BLaER1 treated with 17β-estradiol and CSF1 and Interleukin-3, amounts not matched to agents 10 nM and 100 nM (cell line): ENCODE measurements around the gene GPRIN2.

Experiments
- H3K27ac ChIP-seq, 11 experiments: shearing (Covaris generic); formaldehyde crosslinking; 2 replicates each; pipeline ENCODE4 v1.8.1; 2022
- H3K27me3 ChIP-seq, 11 experiments: shearing (Covaris generic); formaldehyde crosslinking; 2 replicates each; pipeline ENCODE4 v1.8.1; 2022
- H3K36me3 ChIP-seq, 11 experiments: shearing (Covaris generic); formaldehyde crosslinking; 2 replicates each; pipeline ENCODE4 v1.8.1; 2022
- H3K4me1 ChIP-seq, 10 experiments: shearing (Covaris generic); formaldehyde crosslinking; 2 replicates each; pipeline ENCODE4 v1.8.1; 2022
- H3K4me2 ChIP-seq, 11 experiments: shearing (Covaris generic); formaldehyde crosslinking; 2 replicates each; pipeline ENCODE4 v1.8.1; 2022
- H3K4me3 ChIP-seq, 10 experiments: shearing (Covaris generic); formaldehyde crosslinking; 2 replicates each; pipeline ENCODE4 v1.8.1; 2022
- H3K9ac ChIP-seq, 11 experiments: shearing (Covaris generic); formaldehyde crosslinking; 2 replicates each; pipeline ENCODE4 v1.8.1; 2022
- H3K9me3 ChIP-seq, 11 experiments: shearing (Covaris generic); formaldehyde crosslinking; replicated peaks in 1 of 11; 2 replicates each; pipeline ENCODE4 v1.8.1; 2022
- H4K20me1 ChIP-seq, 11 experiments: shearing (Covaris generic); formaldehyde crosslinking; 2 replicates each; pipeline ENCODE4 v1.8.1; 2022
- Cebpa-rat ChIP-seq, 11 experiments: shearing (Covaris generic); IDR thresholded peaks; 2 replicates each; pipeline ENCODE4 v1.8.1; 2022

Gene GPRIN2

DNA sequence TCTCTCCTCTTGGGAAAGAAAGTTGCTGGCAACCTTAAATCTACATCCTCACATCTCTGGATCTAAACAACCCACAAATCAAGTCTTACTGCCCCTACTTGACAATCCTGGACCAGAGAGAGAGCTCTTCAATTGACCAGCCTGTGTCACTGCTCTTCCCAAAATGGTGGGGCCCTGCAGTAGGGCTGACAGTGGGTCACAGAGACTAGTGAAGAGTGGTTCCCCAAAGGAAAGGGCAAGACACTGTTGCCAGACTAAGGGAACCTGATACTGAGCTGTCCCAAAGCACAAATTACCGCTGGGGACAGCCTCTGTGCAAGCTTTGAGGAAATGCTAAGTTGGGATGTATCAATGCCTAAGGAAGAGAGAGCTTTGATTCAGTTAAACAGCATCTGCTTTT is 4.5 kb upstream of the GPRIN2 start:
- Histone ChIP-seq H3K9ac (no peak overlapping the region), H4K20me1 (no peaks in the 10 kb centered on the region), H3K27ac (no peak overlapping the region), H3K27me3 (peaks cover 12 to 21% (median 16%) of the 10 kb centered on the region in 11 experiments), H3K4me1 (peaks cover 0 to 1% (median 0%) of the 10 kb centered on the region in 10 experiments; a peak in 3 of 20 replicates), H3K36me3 (no peaks in the 10 kb centered on the region), H3K4me2 (no peak overlapping the region), H3K9me3 (peaks cover 0 to 17% (median 8%) of the 10 kb centered on the region in 11 experiments; a peak in 10 of 22 replicates), H3K4me3 (no peak overlapping the region)
- TF ChIP-seq Cebpa-rat (IDR thresholded peaks at IDR 0.05), result no peak

DNA sequence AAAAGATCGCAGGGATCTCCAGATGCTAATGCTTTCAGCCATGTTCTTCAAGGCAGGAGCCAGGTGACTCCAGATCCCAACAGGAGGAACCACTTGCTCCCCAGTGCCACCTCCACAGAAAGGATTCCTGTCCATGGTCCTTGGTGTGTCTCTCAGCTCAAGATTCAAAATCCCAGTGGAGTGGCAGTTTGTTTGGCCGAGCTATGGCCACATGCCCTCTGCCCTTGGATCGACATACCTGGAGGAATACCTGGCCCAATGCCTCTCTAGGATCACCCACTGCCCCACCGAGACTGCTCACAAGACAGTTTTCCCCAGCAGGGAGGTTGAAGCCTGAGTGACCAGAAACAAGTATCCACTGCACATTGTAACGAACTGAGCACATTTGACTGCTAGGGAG is 3.9 kb upstream of the GPRIN2 start:
- TF ChIP-seq Cebpa-rat (IDR thresholded peaks at IDR 0.05), result no peak
- H3K9me3 ChIP-seq, result peaks cover 0 to 17% (median 8%) of the 10 kb centered on the region in 11 experiments; a peak in 10 of 22 replicates
- peaks cover 0 to 7% (median 5%) of the 10 kb centered on the region in 10 experiments; a peak in 15 of 20 replicates for H3K4me1 ChIP-seq
- H3K9ac ChIP-seq, result no peak overlapping the region
- no peaks in the 10 kb centered on the region for H4K20me1 ChIP-seq
- H3K4me3 ChIP-seq, result no peak overlapping the region
- H3K27ac ChIP-seq, result no peak overlapping the region
- H3K4me2 ChIP-seq, result no peak overlapping the region
- no peaks in the 10 kb centered on the region for H3K36me3 ChIP-seq
- peaks cover 17 to 27% (median 22%) of the 10 kb centered on the region in 11 experiments for H3K27me3 ChIP-seq

DNA sequence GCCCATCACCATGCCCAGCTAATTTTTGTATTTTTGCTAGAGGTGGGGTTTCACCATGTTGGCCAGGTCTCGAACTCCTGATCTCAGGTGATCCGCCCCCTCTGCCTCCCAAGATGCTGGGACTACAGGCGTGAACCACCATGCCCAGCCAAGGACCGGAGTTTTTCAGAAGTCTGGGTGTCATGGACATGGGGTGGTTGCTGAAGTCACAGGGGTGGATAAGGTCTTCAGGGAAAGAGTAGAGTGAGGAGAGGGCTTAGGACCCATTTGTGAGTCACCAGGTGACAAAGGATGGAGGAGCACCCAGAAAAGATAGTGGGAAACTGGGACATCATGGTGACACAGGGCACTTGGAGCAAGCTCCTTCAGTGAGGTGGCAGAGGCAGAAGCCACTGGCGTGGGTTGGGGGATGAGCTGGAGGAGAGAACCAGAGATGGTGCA is 2.8 kb upstream of the GPRIN2 start:
- Histone ChIP-seq H3K27me3 (peaks cover 19 to 32% (median 26%) of the 10 kb centered on the region in 11 experiments), H3K9ac (no peak overlapping the region), H4K20me1 (no peaks in the 10 kb centered on the region), H3K36me3 (no peaks in the 10 kb centered on the region), H3K9me3 (peaks cover 0 to 17% (median 8%) of the 10 kb centered on the region in 11 experiments; a peak in 10 of 22 replicates), H3K4me1 (peaks cover 0 to 9% (median 7%) of the 10 kb centered on the region in 10 experiments; a peak in 15 of 20 replicates), H3K4me2 (no peak overlapping the region), H3K27ac (no peak overlapping the region), H3K4me3 (no peak overlapping the region)
- TF ChIP-seq Cebpa-rat (IDR thresholded peaks at IDR 0.05), result no peak

DNA sequence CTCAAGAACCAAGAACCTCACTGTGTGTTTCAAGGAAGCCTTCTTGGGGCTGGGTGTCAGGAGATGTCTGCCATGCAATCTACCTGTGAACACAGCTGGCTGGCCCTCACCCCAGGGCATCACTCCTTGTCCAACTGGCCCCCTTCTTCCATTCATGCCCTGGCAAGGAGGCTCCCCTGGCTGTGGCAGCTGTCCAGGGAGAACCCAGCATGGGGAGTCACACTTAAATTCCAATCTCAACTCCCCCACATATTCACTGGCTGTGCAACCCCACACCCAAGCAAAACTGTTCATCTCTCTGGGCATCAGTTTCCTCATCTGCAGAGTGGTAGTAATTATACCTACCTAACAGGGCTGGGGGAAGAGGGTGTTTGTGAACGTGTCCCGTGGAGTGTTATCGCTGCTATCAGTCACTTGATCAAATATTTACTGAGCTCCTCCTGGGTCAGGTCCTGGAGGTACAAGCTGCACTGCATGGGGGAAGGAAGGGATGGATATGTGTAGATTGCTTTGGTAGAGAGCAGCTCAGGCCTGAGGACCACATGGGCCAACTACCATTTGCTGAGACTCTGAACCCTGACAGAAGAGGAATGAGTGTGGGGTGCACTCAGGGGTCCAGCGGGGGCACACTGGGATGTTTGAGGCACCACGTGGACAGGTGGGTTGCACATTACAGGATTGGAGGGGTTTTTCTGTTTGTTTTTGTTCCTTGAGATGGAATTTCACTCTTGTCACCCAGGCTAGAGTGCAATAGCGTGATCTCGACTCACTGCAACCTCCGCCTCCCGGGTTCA is 2.1 kb upstream of the GPRIN2 start:
- H3K27ac ChIP-seq, result no peak overlapping the region
- H3K4me1 ChIP-seq, result peaks cover 0 to 9% (median 7%) of the 10 kb centered on the region in 10 experiments; a peak in 15 of 20 replicates
- no peak for TF ChIP-seq Cebpa-rat (IDR thresholded peaks at IDR 0.05)
- H3K9me3 ChIP-seq, result peaks cover 0 to 17% (median 8%) of the 10 kb centered on the region in 11 experiments; a peak in 10 of 22 replicates
- no peak overlapping the region for H3K9ac ChIP-seq
- H3K4me2 ChIP-seq, result no peak overlapping the region
- no peak overlapping the region for H3K4me3 ChIP-seq
- no peaks in the 10 kb centered on the region; a peak in 2 of 22 replicates for H4K20me1 ChIP-seq
- H3K27me3 ChIP-seq, result peaks cover 19 to 32% (median 26%) of the 10 kb centered on the region in 11 experiments
- H3K36me3 ChIP-seq, result no peaks in the 10 kb centered on the region

GRCh38 chr10:46558122-46558391 is 1.6 kb upstream of the GPRIN2 start:
- H3K27me3 ChIP-seq, result peaks cover 19 to 32% (median 26%) of the 10 kb centered on the region in 11 experiments
- no peaks in the 10 kb centered on the region; a peak in 2 of 22 replicates for H4K20me1 ChIP-seq
- H3K4me3 ChIP-seq, result no peak overlapping the region
- H3K4me1 ChIP-seq, result peaks cover 0 to 9% (median 7%) of the 10 kb centered on the region in 10 experiments; a peak in 15 of 20 replicates
- H3K27ac ChIP-seq, result no peak overlapping the region
- H3K4me2 ChIP-seq, result no peak overlapping the region
- H3K36me3 ChIP-seq, result no peaks in the 10 kb centered on the region
- H3K9ac ChIP-seq, result no peak overlapping the region
- TF ChIP-seq Cebpa-rat (IDR thresholded peaks at IDR 0.05), result no peak
- H3K9me3 ChIP-seq, result peaks cover 0 to 17% (median 8%) of the 10 kb centered on the region in 11 experiments; a peak in 10 of 22 replicates

GRCh38 chr10:46557319-46558121 is 1.1 kb upstream of the GPRIN2 start:
- H3K4me2 ChIP-seq, result no peak overlapping the region
- no peak overlapping the region for H3K9ac ChIP-seq
- no peaks in the 10 kb centered on the region for H3K36me3 ChIP-seq
- peaks cover 0 to 9% (median 7%) of the 10 kb centered on the region in 10 experiments; a peak in 15 of 20 replicates for H3K4me1 ChIP-seq
- no peak overlapping the region for H3K4me3 ChIP-seq
- H3K27me3 ChIP-seq, result peaks cover 19 to 32% (median 26%) of the 10 kb centered on the region in 11 experiments
- H3K9me3 ChIP-seq, result peaks cover 0 to 17% (median 8%) of the 10 kb centered on the region in 11 experiments; a peak in 10 of 22 replicates
- peaks cover 0 to 5% (median 0%) of the 10 kb centered on the region in 11 experiments; a peak in 3 of 22 replicates for H4K20me1 ChIP-seq
- H3K27ac ChIP-seq, result no peak overlapping the region
- TF ChIP-seq Cebpa-rat (IDR thresholded peaks at IDR 0.05), result no peak

- H3K27ac ChIP-seq, result no peak overlapping the region
- H4K20me1 ChIP-seq, result peaks cover 0 to 5% (median 0%) of the 10 kb centered on the region in 11 experiments; a peak in 4 of 22 replicates
- no peak overlapping the region for H3K4me3 ChIP-seq
- H3K9me3 ChIP-seq, result peaks cover 0 to 17% (median 8%) of the 10 kb centered on the region in 11 experiments; a peak in 10 of 22 replicates
- TF ChIP-seq Cebpa-rat (IDR thresholded peaks at IDR 0.05), result no peak
- H3K27me3 ChIP-seq, result peaks cover 19 to 32% (median 26%) of the 10 kb centered on the region in 11 experiments
- peak overlapping the region in 8 of 11 experiments; percentile 29 to 75 (median 60); a peak in 16 of 22 replicates for H3K4me2 ChIP-seq
- H3K4me1 ChIP-seq, result peaks cover 0 to 9% (median 7%) of the 10 kb centered on the region in 10 experiments; a peak in 15 of 20 replicates
- H3K36me3 ChIP-seq, result no peaks in the 10 kb centered on the region
- 0 out of 22 replicates have a peak overlapping the region, but pooled peaks of 1 of the 11 experiments have one; percentile 0 for H3K9ac ChIP-seq
These were observed 544 bp downstream of the GPRIN2 start for GRCh38 chr10:46555713-46556514.

GRCh38 chr10:46555366-46555712 is 1.1 kb downstream of the GPRIN2 start:
- H3K27me3 ChIP-seq, result peaks cover 19 to 32% (median 26%) of the 10 kb centered on the region in 11 experiments
- peaks cover 0 to 5% (median 0%) of the 10 kb centered on the region in 11 experiments; a peak in 4 of 22 replicates for H4K20me1 ChIP-seq
- H3K4me3 ChIP-seq, result no peak overlapping the region
- no peak overlapping the region for H3K27ac ChIP-seq
- H3K4me2 ChIP-seq, result peak overlapping the region in 8 of 11 experiments; percentile 29 to 75 (median 60); a peak in 15 of 22 replicates
- H3K9ac ChIP-seq, result 0 out of 22 replicates have a peak overlapping the region, but pooled peaks of 1 of the 11 experiments have one; percentile 0
- H3K4me1 ChIP-seq, result peaks cover 0 to 9% (median 7%) of the 10 kb centered on the region in 10 experiments; a peak in 15 of 20 replicates
- TF ChIP-seq Cebpa-rat (IDR thresholded peaks at IDR 0.05), result no peak
- no peaks in the 10 kb centered on the region for H3K36me3 ChIP-seq
- peaks cover 0 to 17% (median 8%) of the 10 kb centered on the region in 11 experiments; a peak in 10 of 22 replicates for H3K9me3 ChIP-seq
